ENCODE measurements around the gene PPFIA4.
A peak's percentile ranks its signal among the peaks of the same experiment; 100 is the strongest.
"Not testable (repeated sequence)": the region's sequence is repeated elsewhere in the genome, so short reads cannot be mapped to it uniquely, and the experiment has no call there.

Gene PPFIA4

GRCh38 chr1:203026031-203026665, at the start of gene PPFIA4:
Gene PPFIA4 (plus strand): TSS chr1:203026491. CDS start chr1:203039009, 12,518 bp downstream.
- DNase-seq, result peak; percentile 88

GRCh38 chr1:202976633-202977032, 49.7 kb upstream of the PPFIA4 start:
- DNase-seq, result no peak

GRCh38 chr1:202979459-202979858, 46.8 kb upstream of the PPFIA4 start:
- no peak for DNase-seq

GRCh38 chr1:202981939-202982338, 44.4 kb upstream of the PPFIA4 start:
- no peak for DNase-seq

- no peak for DNase-seq
Measured at GRCh38 chr1:202982715-202983430, 43.4 kb upstream of the PPFIA4 start.

GRCh38 chr1:202986120-202986519, 40.2 kb upstream of the PPFIA4 start:
- not testable (repeated sequence) for DNase-seq

GRCh38 chr1:202987255-202987654, 39.0 kb upstream of the PPFIA4 start:
- DNase-seq, result no peak

GRCh38 chr1:202987922-202988583, 38.2 kb upstream of the PPFIA4 start:
- DNase-seq, result no peak

GRCh38 chr1:202989879-202990278, 36.4 kb upstream of the PPFIA4 start:
- no peak for DNase-seq

GRCh38 chr1:202991112-202991511, 35.2 kb upstream of the PPFIA4 start:
- DNase-seq, result no peak

- DNase-seq, result no peak
Measured at GRCh38 chr1:202994756-202995155, 31.5 kb upstream of the PPFIA4 start.

GRCh38 chr1:202998836-202999750, 27.2 kb upstream of the PPFIA4 start:
- peak; percentile 22 for DNase-seq

- no peak for DNase-seq
Measured at GRCh38 chr1:203000217-203000944, 25.9 kb upstream of the PPFIA4 start.

- DNase-seq, result no peak
Measured at GRCh38 chr1:203001986-203002385, 24.3 kb upstream of the PPFIA4 start.

GRCh38 chr1:203002951-203003350, 23.3 kb upstream of the PPFIA4 start:
- DNase-seq, result no peak

- not testable (repeated sequence) for DNase-seq
Measured at GRCh38 chr1:203005395-203006142, 20.7 kb upstream of the PPFIA4 start.

- DNase-seq, result peak; percentile 96
Measured at GRCh38 chr1:203006948-203007871, 19.1 kb upstream of the PPFIA4 start, which contains the start of gene TMEM183A. Gene TMEM183A (plus strand): TSS chr1:203007374. CDS start chr1:203007466, 92 bp downstream.

GRCh38 chr1:203009185-203009584, 17.1 kb upstream of the PPFIA4 start:
- no peak for DNase-seq

GRCh38 chr1:203011582-203011981, 14.7 kb upstream of the PPFIA4 start:
- DNase-seq, result no peak

- DNase-seq, result no peak
Measured at GRCh38 chr1:203017061-203017460, 9.2 kb upstream of the PPFIA4 start.

Data from CD4-positive, alpha-beta T cell treated with Interferon gamma for 1 hour (primary cell).